Activated CD4-positive, alpha-beta T cell treated with anti-CD3 and anti-CD28 coated beads for 1 hour (primary cell): Measurements from ENCODE around the gene GPC6.
"Not testable (repeated sequence)": the region's sequence is repeated elsewhere in the genome, so short reads cannot be mapped to it uniquely, and the experiment has no call there.

Experiments used
- DNase-seq: peaks from one replicate; pipeline ENCODE4 v3.0.0-alpha.2; 2020

The GPC6 gene

DNA sequence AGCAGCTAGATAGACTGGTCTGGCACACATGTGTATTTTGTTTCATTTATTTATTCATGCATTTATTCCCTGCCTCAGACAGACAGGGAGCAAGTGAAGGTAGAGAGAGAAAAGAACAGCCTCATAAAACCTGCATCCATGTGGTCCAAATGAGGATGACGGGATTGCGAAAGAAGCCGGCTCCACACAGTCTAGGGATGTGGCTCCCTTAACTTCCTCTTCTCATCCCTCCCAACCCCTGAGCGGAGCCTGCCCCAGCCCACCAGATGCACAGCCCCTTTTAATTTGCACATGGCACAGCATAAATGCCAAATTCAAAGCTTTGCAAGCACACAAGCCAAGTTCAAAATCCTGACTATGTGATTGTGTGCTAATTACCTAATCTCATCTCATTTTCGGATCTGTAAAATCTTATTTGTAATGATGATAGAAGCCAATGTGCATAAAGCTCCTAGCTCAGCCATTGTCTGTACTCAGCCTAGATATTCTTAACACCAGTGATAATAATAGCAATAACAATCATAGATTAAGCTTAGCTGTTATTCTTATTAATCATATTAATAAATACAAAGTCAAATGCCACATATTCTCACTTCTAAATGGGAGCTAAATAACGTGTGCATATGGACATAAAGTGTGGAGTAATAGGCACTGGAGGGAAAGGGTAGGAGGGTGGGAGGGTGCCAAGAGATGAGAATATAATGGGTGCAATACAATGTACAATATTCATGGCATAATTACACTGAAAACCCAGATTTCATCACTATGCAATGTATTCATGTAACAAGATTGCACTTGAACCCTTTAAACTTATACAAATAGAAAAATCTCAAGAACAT, 1096.5 kb downstream of the GPC6 start:
- DNase-seq, result no peak

DNA sequence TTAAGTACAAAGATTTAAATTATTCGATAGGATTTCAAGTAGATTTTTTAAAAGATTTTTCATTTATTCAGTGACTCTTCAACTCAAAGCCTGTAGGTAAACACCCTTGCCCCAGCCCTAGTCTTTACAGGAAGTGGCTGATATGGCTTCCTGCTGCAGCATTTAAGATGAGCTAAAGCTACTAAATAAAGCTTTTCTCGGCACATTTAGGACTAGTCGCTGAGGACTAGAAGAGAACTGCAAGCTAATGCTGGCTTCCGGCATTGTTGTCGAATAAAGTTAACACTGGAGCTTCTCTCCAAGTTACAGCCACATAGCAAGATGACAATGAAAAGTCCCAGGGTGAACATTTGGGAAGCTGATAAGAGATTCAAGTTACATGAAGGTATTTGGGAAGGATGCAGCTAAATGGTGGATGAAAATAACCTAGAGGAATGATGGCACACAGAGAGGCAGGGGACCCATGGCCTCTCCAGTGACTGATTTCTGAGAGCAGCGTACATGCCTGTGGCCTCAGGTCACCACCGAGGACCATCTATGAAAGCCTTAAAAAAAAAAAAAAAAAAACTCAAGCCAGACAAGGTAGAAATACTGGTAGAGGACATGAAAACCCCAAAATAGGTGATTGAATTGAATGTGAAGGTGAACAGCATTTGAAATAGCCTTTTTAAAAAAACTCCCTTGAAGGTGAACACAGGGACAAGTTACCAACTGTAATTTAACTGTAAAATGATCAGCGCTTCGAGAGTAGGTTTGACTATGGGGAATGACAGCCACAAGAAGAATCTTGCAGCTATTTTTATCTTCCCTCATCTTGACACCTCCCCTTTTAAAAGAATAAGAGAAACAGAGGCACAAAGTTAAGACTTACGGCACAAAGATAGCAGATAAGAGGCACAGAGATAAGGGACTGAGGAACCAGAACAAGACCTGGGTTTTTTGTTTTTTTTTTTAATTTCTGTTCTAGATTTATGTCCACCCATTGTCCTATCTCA, 1097.5 kb downstream of the GPC6 start:
- no peak for DNase-seq

DNA sequence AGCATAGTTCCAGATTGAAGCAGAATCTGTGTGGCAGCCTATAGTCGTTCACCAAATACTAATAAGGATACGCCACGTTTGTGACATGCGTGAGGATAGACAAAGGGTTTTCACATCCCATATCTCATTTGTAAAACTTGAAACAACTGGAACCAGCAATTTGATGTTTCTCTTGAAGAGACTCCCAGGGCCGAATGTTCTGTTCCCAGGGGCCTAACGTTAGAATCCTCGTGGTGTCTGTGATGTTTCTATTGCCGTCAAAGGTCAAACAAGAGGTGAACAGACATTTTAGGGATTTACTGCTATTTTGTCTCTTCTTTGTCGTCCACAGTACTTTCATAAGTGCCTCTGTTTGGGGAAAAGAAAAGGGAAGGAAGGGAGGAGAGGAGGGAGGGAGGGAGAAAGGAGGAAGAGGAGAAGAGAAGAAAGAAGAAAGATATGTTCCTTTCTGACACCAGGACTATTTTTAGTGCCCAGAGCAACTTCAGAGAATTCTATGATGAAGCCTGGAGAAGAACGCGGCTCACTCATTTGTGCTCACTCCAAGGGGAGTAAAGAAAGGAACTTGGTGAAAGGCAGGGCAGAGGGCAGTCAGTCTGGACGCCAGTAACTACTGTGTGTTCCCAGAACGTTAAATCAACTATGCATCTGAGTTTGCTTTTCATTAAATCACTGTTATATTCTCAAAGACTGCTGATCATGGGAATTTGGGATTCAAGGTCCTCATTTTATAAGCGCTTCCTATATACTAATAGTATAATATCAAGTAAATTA, 1098.3 kb downstream of the GPC6 start:
- DNase-seq, result no peak

DNA sequence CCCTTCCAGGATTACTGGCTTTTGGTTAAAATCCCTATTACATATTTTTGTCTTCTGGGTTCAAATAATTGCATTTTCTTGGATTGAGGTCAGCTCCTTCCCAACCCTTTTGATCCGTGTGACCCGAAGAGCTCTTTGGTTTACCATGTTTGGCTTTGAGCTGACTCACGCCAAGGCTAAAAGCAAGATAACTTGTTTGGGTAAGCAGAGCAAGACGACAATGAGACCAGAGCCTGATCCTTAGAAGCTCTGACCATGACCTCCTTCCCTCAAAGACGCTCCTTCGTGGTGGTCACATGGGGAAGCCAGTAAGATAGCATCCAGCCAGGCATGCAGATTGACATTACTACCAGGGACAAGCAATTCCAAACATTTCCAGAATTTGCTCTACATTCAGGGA, 1099.0 kb downstream of the GPC6 start:
- no peak for DNase-seq

DNA sequence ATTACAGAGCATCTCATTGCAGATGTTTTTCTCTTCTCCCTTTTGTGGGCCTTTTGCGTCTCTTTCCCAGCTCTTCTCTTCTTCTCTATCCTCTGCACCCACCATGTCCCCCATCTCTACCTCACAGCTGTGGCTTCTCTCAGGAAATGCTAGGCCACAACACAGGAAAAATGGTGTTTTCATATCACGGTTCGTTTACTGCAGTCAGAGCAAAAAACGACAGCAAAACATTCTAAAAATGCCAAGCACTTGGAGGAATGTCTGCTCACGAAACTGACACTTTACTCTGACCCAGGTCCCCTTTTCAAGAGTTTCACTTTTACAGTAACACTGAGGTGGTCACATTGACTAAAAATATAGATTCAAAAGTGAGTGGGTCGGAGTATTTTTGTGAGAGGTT, 1100.7 kb downstream of the GPC6 start:
- DNase-seq, result no peak

DNA sequence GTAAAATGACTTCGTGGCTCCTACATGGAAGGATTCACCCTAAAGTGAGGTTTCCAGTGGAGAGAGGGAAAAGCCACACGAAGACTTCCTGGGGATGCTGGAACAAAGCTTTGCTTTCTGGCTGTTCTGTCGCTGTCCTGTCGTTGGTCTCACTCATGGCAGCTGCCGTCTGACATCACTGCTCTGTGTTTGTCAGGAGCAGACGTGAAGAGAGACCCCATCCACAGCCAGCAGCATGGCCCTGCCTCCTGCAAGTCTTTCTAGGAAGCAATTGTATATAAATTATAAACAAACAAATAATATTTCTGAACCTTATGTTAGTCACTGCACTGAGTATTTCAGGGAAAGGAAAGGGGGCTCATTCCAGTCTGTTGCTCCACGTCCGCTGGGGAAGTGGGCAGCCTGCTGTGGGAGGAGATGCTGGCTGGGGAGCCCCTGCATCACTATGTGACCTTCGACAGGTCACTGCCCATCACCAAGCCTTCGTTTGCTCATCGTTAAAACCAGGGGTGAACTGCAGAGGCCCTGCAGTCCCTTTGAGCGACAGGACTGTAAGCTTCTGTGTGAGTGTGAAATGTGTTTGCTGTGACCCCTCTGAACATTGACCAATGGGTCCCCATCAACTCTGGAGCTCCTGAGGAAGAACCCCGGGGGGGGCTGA, 1101.9 kb downstream of the GPC6 start:
- no peak for DNase-seq

DNA sequence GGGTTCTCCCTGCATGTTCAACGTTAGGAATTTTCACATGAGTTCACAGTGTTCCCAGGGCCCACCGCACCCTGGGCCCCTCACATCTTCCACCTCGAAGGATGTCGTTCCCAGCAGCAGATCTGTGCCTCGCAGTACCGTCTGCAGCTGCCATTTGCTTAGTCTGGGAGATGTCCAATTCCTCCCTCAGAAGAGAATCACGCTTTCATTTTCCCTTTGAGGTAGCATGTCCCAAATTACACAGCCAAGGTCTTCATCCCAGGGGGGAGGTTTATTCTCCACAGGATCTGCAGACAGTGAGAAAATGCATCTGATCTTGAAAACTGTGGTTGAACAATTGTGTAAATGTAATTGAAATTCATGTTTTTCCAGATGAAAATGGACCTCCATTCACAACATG, 1102.7 kb downstream of the GPC6 start:
- DNase-seq, result no peak

DNA sequence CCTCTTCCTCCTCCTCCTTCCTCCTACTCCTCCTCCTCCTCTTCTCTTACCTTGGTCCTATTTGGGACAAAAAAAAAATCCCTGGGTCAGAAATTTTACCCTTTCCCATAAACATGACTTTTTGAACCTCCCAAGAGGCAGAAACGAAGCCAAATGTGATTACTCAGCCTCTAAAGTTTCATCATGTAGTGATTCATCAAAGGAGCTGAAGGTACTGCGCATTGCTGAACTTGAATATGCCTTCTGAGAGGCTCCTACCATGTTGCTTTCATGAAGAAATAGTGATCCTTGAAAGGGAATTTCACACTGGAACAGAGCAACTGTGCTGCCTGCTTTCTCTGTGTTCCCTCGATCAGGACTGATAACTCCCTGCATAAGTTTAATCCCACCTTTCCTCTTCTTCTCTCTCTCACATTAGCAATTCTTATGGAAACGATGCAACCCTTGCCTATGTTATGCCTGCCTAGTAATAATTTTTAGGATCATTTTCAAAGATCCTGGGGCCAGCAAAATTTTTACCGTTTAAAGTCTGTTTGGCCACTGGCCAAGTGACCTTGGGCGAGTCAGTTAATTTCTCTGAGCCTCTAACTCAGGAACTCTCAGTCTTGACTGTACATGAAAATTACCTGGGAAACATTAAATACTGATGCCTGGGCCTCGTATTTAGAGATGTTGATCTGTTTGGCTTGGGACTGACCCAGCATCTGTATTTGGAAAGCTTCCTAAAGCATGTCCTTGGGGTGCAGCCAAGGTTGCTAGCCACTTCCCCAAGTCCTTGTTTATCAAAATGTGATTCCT, 1103.3 kb downstream of the GPC6 start:
- DNase-seq, result no peak

DNA sequence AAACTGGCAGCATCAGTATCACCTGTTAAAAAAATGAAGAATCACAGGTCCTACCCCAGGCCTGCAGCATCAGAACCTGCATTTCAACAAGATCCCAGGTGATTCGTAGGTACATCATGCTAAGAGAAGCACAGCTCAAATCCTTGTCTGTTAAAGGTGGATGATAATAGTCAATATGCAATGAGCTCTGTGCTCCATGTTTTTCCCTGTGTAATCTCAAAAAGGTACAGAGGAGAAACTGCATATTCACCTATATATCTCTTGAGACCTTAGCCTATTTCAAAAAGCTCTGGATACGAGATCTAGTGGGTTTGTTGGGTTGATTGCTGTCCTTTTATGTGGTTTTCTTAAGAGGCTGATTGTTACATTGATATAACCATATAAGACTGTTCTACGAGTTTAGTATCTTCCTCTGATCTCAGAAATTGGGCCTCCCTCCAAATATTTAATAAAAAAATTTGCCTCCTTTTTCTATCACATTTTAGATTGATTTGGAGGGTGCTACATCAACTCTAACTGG, 1104.0 kb downstream of the GPC6 start:
- no peak for DNase-seq

DNA sequence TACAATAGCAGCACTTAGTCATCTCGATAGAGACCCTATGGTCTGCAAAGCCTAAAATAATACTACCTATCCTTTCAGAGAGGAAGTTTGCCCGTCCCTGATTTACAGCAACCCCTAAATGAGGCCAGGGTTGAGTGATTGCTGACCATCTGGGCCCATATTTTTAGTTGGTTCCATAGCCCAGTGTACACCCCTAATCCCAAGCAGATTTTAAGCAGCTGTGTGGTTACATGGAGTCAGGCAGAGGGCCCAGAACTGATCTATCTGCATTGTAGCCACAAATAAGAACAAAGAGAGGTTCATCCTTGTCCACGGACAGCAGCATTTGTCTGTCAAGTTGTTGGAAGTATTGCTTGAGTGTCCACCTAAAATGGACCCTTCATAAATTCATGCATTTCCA, 1104.7 kb downstream of the GPC6 start:
- no peak for DNase-seq

DNA sequence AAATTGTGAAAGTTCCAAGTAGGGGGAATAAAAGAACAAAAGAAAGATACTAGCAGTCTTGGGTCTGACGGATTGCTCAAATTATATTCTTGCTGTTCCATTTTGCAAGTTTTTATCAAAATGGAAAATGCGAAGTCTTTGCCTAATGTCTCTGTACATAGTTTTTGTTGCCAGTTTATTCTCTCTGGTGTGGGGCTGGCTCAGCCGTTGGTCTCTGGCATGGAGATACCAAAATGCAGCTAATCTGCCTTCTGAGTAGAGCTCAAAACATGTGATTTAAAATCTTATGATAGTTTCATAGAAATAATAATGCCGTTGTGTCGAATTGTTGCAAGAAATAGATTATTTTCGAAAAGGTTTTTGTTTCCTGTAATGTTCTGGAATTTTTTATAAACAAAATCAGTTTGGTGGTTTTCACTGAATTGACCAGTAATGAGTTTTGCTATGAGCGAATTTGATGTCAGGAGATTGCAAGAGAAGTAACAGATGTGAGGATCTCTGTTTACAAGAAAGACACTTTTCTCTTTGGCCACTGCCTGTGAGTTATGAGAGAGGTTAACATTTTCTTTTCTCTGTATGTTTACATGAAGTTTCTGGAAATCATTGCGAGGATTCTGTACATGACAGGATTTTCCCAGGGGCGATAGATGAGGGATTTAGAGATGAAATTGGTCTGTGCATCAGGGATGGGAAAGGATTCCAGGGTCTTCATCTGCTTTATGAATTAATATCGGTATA, 1105.9 kb downstream of the GPC6 start:
- no peak for DNase-seq

DNA sequence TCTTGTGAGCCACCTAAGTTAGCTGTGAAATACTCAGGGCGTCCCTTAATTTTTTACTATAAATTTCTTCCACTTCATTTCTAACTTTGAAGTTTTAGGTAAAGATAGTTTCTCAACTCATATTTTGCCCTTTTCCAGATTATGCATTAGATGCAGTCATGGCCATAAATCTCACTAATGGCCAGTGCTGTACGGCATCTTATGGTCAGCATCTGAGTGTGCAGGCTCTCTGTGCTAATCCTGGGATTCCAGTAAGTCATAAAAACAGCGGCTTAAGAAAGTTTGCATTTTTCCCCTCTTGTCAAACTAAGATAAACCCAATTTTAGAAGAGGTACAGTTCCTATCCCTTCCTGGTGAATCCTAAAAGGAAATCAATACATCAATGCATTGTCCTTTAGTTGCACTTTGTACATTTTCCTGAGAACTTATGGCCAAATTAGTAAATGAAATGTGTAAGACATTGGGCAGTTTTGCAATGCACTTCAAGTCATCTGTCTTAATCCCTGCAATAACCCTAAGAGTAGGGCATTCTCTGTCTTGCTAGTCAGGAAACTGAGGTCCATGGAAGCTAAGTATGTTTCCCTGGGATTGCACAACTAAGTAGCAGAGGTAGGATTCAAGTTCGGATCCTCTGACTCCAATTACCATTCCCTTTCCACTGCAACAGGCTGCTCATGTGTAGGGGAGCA, 1106.7 kb downstream of the GPC6 start:
- no peak for DNase-seq

DNA sequence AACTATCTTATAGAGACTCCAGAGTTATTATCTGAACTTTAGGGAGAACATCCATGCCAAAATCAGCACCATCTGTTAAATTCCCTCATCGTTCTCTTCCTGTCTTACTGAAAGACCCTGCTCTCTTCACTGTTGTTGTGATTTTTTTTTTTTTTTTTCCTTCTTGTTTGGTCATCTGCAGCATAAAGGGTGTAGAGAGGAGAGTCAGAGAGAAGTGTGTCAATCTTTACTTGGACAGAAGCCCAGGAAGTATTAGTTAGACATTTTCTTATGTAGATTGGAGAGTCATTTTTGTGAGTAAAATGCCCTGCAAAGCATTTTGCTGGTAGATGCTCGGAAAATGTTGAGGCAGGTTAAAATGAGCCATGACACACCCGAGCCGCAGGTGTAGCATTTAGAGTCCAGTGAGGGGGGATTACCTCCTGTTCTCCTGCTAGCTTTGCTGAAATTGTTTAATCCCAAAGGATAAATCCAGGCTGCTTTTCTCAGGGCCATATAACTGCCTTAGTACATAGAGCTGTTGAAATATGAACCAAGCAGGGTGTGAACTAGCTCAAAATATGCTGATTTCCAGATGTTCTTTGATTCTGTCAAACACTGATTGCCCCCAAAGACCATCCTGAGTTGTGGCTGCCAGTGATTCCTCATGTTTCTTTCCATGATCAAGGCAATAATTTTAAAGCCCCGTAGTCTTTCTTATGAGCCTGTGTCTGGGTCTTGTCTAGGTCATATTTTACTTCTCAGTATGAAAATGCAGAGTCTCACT, 1109.3 kb downstream of the GPC6 start:
- DNase-seq, result no peak

DNA sequence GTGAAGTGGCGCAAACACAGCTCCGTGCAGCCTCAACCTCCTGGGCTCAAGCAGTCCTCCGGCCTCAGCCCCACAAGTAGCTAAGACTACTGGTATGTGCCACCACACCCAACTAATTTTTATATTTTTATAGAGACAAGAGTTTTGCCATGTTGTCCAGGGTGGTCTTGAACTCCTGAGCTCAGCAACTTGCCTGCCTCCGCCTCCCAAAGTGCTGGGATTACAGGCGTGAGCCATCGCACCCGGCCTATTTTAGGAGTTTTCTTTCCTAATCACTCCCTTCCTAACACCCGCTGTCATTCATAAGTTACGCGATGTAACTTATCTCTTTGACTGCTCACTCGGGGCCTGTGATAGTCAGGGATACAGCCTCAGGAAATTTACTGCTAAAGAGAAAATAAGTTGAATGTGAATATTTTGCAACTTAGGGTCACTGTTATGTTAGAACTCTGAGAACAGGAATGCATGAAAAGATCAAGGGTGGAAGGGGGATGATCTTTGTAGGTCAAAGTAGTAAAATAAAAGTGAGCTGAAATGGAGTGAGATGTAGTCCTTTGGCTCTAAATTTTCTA, 1112.6 kb downstream of the GPC6 start:
- DNase-seq, result no peak

DNA sequence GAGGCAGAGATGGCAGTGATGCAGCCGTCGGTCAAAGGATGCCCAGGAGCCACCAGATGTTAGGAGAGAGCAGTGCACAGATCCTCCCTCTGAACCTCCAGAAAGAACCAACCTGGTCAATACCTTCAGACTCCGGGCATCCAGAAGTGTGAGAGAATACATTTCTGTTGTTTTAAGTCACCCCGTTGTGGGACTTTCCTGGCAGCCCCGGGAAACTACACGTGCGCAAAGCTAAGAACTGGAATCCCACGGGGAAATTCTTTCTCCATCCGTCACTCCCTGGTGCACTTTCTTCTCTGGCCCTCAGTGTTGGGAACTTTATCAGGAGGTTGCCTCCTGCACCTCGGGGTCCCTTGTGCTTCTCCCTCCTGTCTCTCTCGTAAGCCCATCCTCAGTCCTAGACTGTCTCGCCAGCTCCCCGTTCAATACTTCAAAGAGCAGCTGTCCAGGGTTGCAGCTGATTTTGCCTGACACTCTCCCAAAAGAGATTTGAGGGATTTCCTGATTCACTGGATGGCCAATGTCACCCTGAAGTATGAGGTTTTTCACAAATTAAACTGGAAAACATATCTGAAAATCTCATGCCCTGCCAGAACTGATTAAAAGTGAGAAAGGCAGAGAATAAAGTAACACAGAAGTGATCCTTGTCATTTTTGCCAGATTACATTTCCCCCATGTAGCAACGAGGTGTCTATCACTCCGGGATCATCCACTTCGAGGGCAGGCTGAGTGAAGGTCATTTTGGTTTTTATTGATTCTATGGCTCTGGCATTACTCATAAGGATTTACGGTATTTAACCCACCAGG, 1116.0 kb downstream of the GPC6 start:
- no peak for DNase-seq

DNA sequence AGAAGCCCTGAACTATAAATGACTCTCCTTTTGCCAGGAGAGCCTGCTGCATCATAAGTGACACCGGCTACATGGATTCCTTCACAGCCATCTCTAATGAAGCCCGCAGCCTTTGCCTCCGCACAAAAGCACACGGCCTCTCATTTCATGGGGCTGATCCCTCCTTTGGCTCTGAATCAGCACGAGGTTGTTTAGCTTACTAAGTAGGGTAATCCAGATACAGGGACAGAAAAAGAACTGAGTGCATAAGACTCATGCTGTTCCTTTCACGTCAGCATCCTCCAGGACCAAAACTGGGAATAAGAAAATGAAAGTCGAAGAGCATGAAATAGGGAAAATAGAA, 1116.6 kb downstream of the GPC6 start:
- DNase-seq, result no peak

DNA sequence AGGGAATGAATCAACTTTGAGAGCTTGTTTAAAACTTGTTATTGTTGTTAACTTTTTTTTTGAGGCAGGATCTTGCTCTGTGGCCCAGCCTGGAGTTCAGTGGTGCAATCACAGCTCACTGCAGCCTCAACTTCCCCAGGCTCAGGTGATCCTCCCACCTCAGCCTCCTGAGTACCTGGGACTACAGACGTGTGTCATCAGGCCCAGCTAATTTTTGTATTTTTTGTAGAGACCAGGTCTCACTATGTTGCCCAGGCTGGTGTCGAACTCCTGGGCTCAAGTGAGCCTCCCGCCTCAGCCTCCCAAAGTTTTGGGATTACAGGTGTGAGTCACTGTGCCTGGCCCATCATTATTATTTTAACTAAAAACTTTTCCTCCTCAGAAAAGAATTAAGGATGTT, 1117.1 kb downstream of the GPC6 start:
- not testable (repeated sequence) for DNase-seq
